NT2/D1 (cell line): ENCODE measurements around the gene CELF4.
A peak's percentile ranks its signal among the peaks of the same experiment; 100 is the strongest.

Experiments used
- DNase-seq: peaks from one replicate; pipeline ENCODE4 v3.0.0-alpha.2; 2011; ENCODE audit warnings: low read depth, low spot score
- H3K27me3 ChIP-seq: 2 replicates; pipeline ENCODE4 v1.6.0; 2011; ENCODE audit warnings: mild to moderate bottlenecking; ENCODE audit not compliant: insufficient read length, insufficient read depth
- H3K36me3 ChIP-seq: 2 replicates; pipeline ENCODE4 v1.6.1; 2011; ENCODE audit warnings: mild to moderate bottlenecking, low read length, mixed read lengths; ENCODE audit not compliant: insufficient read depth, insufficient read length
- H3K4me1 ChIP-seq: 2 replicates; pipeline ENCODE4 v1.5.1; 2011; ENCODE audit not compliant: insufficient read depth, insufficient read length
- H3K4me3 ChIP-seq: 2 replicates; pipeline ENCODE4 v1.5.1; 2011; ENCODE audit warnings: low read depth; ENCODE audit not compliant: insufficient read length
- H3K9ac ChIP-seq: 2 replicates; pipeline ENCODE4 v1.6.0; 2011; ENCODE audit warnings: low read depth; ENCODE audit not compliant: insufficient read length
- H3K9me3 ChIP-seq: 2 replicates; pipeline ENCODE4 v1.5.1; 2011; ENCODE audit warnings: mild to moderate bottlenecking, low read length; ENCODE audit not compliant: insufficient read depth
- SUZ12 ChIP-seq: IDR thresholded peaks from 2 replicates; pipeline ENCODE4 v1.6.1; 2011; ENCODE audit not compliant: insufficient read length, insufficient read depth; ENCODE audit errors: extremely low read depth
- YY1 ChIP-seq: IDR thresholded peaks from 2 replicates; pipeline ENCODE4 v1.6.1; 2011; ENCODE audit not compliant: insufficient read length, insufficient read depth
- ZNF274 ChIP-seq: IDR thresholded peaks from 2 replicates; pipeline ENCODE4 v1.6.1; 2011; ENCODE audit warnings: mild to moderate bottlenecking, low read depth, low read length

Gene CELF4

DNA sequence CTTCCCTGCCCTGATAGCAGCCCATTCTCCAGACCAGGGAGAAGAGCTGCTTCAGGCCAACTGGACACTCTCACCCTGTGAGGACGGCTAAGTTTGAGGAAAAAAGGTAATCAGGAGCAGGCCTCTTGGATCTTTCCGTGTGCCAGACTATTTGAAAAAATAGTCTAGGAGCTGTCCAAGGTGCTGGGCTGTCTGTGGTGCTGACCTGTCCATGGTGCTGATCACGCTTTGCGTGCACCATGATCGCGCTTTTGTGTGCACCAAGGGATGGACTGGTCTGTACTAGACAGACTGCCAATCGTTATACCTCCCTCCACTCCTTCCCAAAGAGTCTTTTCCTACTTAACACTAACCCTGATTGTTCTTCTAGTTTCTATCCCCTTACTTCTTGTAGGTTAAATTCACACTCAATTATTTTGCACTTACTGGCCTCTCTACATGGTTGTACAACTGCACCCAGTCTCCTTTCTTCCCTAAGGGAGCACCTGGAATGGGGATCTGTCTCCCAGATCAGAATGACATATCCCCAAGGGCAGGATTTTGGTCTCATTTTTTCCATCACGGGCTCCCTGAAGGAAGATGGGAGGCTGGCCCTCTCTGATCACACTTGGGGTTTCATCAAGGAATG, 295.4 kb downstream of the CELF4 start:
- H3K27me3 ChIP-seq, result peaks cover 51% of the 10 kb centered on the region
- peaks cover 5% of the 10 kb centered on the region for H3K4me1 ChIP-seq
- H3K36me3 ChIP-seq, result no peaks in the 10 kb centered on the region
- DNase-seq, result peak; percentile 25
- H3K9me3 ChIP-seq, result peaks cover 4% of the 10 kb centered on the region; the same call in 1 of the 2 replicates
- H3K9ac ChIP-seq, result no peak overlapping the region
- TF ChIP-seq SUZ12 (no peak), ZNF274 (no peak), YY1 (no peak)
- H3K4me3 ChIP-seq, result no peak overlapping the region

DNA sequence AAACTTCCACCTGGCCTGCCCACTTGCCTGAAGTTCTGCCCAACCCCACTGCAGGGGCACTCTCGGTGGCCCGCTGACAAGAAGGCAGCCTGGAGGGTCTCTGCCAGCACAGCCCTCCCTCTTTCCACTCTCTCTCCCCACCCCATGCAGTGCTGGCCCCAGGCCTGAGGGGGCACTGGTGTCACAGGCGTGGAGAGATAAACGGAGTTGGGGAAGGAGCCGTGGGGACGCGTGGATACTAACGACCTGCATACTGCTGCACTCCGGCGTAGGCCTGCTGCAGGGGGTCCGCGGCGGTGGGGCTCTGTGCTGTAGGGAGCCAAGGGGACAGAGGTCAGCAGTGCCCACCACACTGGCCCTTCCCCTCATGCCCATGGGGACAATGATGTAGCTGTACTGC, 299.3 kb downstream of the CELF4 start:
- Histone ChIP-seq H3K9me3 (no peaks in the 10 kb centered on the region), H3K4me1 (peaks cover 5% of the 10 kb centered on the region), H3K9ac (no peak overlapping the region), H3K36me3 (no peaks in the 10 kb centered on the region), H3K4me3 (no peak overlapping the region), H3K27me3 (peaks cover 50% of the 10 kb centered on the region)
- TF ChIP-seq SUZ12, result no peak
- no peak for TF ChIP-seq ZNF274
- no peak for TF ChIP-seq YY1
- DNase-seq, result no peak

DNA sequence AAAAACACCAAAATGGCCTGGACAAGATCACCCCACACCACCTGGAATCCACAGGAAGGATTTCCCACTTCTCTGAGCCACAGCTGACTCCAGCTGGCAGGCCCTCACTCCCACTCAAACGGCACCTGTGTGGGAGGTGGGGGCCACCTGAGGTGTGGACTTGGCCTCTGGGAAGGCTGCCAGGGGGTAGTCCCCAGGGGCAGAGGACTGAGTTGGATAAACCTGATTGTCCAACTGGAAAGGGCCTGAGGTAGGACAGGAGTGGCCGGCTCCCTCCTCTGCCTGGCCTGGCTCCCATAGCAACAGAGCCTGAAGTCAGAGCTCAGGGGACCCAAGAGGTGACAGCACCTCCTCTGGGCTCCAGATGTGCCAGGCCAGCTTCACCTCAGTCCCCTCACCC, 300.2 kb downstream of the CELF4 start:
- Histone ChIP-seq H3K4me3 (no peak overlapping the region), H3K36me3 (no peaks in the 10 kb centered on the region), H3K9me3 (no peaks in the 10 kb centered on the region), H3K9ac (no peak overlapping the region), H3K4me1 (peaks cover 5% of the 10 kb centered on the region), H3K27me3 (peaks cover 50% of the 10 kb centered on the region)
- no peak for TF ChIP-seq YY1
- TF ChIP-seq SUZ12, result no peak
- TF ChIP-seq ZNF274, result no peak
- no peak for DNase-seq

DNA sequence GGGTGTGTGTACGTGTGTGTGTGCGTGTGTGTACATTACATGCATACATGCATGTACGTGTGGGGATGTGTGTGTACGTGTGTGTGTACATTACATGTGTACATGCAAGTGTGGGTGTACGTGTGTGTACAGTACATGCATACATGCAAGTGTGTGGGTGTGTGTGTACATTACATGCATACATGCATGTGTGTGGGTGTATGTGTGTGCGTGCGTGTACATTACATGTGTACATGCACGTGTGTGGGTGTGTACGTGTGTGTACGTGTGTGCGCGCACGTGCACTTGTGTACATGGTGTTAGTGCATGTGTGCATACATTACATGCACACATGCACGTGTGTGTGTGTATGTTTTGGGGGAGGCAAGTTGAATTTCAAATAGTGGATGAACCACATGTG, 300.6 kb downstream of the CELF4 start:
- Histone ChIP-seq H3K36me3 (no peaks in the 10 kb centered on the region), H3K27me3 (peaks cover 46% of the 10 kb centered on the region), H3K4me1 (peaks cover 5% of the 10 kb centered on the region), H3K4me3 (no peak overlapping the region), H3K9ac (no peak overlapping the region), H3K9me3 (no peaks in the 10 kb centered on the region)
- TF ChIP-seq SUZ12, result no peak
- TF ChIP-seq YY1, result no peak
- TF ChIP-seq ZNF274, result no peak
- DNase-seq, result no peak

DNA sequence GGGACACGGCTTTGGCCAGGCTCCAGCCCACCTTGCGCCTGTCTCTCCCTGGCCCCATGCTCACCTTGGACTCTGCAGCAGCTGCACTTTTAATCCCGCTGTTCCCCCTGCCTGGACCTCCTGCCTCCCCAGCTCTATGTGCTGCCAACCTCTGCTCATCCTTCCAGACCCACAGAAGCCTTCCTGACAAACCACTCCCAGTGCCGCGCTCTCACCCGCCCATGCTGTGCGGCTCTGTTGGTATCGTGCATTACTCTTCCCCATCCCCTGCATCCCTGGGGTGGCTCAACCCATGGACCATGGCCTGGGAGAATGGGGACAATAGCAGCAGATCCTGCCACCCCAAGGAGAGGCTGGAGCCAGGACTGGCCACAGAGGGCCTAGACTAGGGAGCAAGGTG, 303.6 kb downstream of the CELF4 start:
- H3K4me1 ChIP-seq, result peaks cover 5% of the 10 kb centered on the region
- peaks cover 29% of the 10 kb centered on the region for H3K27me3 ChIP-seq
- TF ChIP-seq SUZ12, result no peak
- TF ChIP-seq ZNF274, result no peak
- TF ChIP-seq YY1, result no peak
- H3K9ac ChIP-seq, result no peak overlapping the region
- no peak overlapping the region for H3K4me3 ChIP-seq
- H3K9me3 ChIP-seq, result no peaks in the 10 kb centered on the region
- DNase-seq, result no peak
- no peaks in the 10 kb centered on the region for H3K36me3 ChIP-seq

DNA sequence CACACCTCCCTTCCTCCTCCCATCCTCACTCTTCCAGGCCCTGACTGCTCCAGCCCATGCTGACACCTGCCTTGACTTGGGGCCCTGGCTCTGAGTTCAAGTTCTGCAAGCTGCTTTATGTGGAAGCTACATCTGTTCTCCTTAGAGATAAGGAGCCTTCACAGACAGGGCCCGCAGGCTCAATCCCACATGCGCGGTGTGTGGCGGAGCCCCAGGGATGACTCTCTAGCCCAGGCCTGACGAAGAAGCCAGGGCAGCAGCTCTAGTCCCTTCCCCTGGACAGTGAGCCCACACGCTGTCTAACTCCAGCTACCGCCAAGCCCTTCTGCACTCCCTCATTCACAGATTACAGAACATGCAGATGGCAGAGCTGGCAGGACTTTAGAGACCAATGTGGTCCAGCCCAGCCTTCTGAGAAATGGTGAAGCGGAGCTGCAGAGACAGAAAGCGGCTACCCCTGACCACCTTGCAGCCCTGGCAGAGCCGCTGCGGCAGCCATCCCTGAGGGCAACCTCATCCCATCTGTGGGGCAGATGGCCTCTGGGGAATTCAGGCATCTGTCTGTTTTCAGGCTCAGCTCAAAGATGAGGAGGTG, 304.3 kb downstream of the CELF4 start:
- Histone ChIP-seq H3K27me3 (peaks cover 29% of the 10 kb centered on the region), H3K9ac (no peak overlapping the region), H3K4me1 (peaks cover 5% of the 10 kb centered on the region), H3K4me3 (no peak overlapping the region), H3K9me3 (no peaks in the 10 kb centered on the region), H3K36me3 (no peaks in the 10 kb centered on the region)
- no peak for DNase-seq
- no peak for TF ChIP-seq SUZ12
- TF ChIP-seq YY1, result no peak
- TF ChIP-seq ZNF274, result no peak

DNA sequence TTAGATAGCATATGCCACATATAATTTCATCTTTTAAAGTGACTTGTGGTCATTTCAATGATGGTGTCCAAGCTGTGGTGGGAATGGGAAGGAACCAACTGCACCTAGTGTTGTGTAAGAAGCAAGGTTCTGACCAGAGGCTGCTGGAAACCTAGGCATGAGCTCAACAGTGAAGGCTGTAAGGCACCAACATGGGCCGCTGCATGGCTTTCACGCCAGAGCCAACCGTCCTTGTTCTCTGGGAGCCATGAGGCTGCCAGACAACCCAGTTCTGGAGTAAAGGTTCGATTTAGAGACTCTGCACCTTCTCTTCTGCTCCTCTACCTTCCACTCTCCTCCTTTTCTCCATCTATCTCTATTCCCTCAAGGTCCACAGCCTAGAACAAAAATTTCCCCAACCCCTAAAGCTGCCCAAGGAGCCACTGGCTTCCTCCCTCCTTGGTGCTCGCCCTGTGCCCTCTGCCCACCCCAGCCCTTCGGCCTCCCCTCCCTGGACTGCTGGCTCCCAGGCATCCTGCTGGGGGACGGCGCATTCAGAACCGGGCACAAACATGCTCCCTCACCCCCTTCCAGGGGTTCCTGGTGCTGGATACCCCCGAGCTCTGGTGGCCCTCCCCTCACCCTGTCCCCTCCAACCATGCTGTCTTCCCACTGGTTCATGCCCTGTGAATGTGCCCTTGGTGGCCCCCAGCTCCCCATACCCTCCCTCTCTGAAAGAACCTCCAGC, 305.1 kb downstream of the CELF4 start:
- no peak for DNase-seq
- peaks cover 28% of the 10 kb centered on the region for H3K27me3 ChIP-seq
- no peaks in the 10 kb centered on the region for H3K36me3 ChIP-seq

More for the DNA sequence above, 305.1 kb downstream of the CELF4 start:
- H3K4me3 ChIP-seq, result no peak overlapping the region
- no peak overlapping the region for H3K9ac ChIP-seq
- no peaks in the 10 kb centered on the region for H3K4me1 ChIP-seq
- TF ChIP-seq SUZ12 (no peak), ZNF274 (no peak), YY1 (no peak)
- no peaks in the 10 kb centered on the region for H3K9me3 ChIP-seq
